ENCODE measurements around the gene CFAP45. TPM values are rescaled to one million over a fixed set of nuclear protein-coding genes. Genes with fewer than 3 reads are reported as not detected.

The CFAP45 gene
- total RNA-seq, 4 donors from 2014 or later = 0.17 to 0.32 TPM; not detected in 2

DNA sequence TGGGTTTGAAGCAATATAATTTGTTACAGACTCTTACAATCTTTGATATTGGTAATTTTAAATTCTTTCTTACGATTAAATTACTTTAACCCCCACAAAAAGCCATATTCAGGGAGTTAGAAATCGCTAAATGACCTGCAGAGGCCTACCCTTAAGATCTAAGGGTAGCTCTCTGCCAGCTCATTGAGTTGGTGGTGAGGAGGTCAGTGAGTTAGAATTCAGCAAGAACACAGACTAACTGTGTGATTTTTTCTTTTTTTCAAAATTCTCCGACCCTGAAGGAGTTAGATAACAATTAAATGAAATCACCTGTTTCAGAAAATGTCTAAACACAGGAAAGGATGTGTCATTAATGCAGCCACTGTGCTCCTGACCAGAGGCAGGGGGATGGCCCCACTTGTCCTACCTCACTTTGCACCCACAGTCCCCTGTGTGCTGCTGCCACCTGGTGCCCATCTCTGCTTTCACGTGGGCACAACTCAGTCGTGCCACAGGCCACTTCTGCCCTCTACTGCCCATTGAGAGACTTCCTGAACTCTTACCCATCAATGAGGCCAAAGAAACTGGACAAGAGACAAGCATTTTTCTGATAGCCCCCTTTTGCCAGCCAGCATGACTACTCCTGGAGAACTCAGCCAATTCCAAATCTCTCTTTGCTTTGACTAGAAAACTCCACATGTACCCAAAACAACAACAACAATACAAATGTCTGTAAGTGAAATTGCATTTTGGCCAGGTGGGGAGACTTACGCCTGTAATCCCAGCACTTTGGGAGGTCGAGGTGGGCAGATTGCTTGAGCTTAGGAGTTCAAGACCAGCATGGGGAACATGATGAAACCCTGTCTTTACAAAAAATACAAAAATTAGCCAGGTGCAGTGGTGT lies 8.4 kb downstream of the CFAP45 start:
- TF ChIP-seq, protein P1, sequence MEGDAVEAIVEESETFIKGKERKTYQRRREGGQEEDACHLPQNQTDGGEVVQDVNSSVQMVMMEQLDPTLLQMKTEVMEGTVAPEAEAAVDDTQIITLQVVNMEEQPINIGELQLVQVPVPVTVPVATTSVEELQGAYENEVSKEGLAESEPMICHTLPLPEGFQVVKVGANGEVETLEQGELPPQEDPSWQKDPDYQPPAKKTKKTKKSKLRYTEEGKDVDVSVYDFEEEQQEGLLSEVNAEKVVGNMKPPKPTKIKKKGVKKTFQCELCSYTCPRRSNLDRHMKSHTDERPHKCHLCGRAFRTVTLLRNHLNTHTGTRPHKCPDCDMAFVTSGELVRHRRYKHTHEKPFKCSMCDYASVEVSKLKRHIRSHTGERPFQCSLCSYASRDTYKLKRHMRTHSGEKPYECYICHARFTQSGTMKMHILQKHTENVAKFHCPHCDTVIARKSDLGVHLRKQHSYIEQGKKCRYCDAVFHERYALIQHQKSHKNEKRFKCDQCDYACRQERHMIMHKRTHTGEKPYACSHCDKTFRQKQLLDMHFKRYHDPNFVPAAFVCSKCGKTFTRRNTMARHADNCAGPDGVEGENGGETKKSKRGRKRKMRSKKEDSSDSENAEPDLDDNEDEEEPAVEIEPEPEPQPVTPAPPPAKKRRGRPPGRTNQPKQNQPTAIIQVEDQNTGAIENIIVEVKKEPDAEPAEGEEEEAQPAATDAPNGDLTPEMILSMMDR (IDR thresholded peaks at IDR 0.05) = peak; percentile 93 to 98 (median 95)
- TF ChIP-seq POLR2A (IDR thresholded peaks at IDR 0.05; ENCODE audit: low read depth) (no peak), EP300 (IDR thresholded peaks at IDR 0.05) (no peak), POLR2AphosphoS5 (IDR thresholded peaks at IDR 0.05) (peak in 1 of 2 donors; percentile 78)
- Histone ChIP-seq H3K27me3 (no peaks in the 10 kb centered on the region), H3K36me3 (no peaks in the 10 kb centered on the region), H3K4me3 (no peak overlapping the region), H3K9me3 (no peaks in the 10 kb centered on the region), H3K4me1 (peaks cover 15 to 26% (median 18%) of the 10 kb centered on the region in 4 donors), H3K27ac (replicated peaks in 1 of 4) (no peak overlapping the region)
- DNase-seq (ENCODE audit: extremely low spot score) = peak; percentile 94
- 47% methylated on average over 7 of the region's 7 CpGs for WGBS
- intact Hi-C loops (cut with DNase I) = loop anchor here (1.0 to 5.0 kb wide), 2 partner anchors 92 to 109 kb away; partner anchors contain the start of gene DUSP23

DNA sequence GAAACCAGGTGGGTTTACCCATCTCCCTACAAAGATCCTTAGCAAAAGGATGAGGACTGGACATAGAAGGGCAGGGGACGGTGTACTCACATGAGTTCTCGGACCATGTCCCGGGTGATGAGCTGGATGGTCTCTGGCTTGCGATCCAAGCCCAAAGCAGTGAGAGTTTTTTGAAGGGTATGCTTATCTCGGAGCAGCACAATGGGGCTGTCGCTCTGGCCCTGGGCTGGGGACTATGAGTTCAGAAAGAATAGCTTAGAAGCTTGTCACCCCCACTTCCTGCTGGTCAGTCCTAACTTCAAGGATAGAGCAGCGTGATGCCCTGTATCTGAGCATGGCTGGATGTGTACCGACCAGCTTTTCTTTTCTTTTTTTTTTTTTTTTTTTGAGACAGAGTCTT lies 9.6 kb downstream of the CFAP45 start:
- Histone ChIP-seq H3K27ac (replicated peaks in 1 of 4) (peak overlapping the region in 3 of 4 donors; percentile 52 to 55 (median 54)), H3K9me3 (no peaks in the 10 kb centered on the region), H3K4me3 (no peak overlapping the region), H3K27me3 (no peaks in the 10 kb centered on the region), H3K36me3 (no peaks in the 10 kb centered on the region), H3K4me1 (peaks cover 15 to 24% (median 18%) of the 10 kb centered on the region in 4 donors)
- no peak for TF ChIP-seq POLR2AphosphoS5 (IDR thresholded peaks at IDR 0.05)
- TF ChIP-seq EP300 (IDR thresholded peaks at IDR 0.05) = no peak
- TF ChIP-seq, protein P1 (IDR thresholded peaks at IDR 0.05) = no peak
- TF ChIP-seq POLR2A (IDR thresholded peaks at IDR 0.05; ENCODE audit: low read depth) = no peak
- WGBS = 92% methylated on average over 8 of the region's 8 CpGs
- no peak for DNase-seq (ENCODE audit: extremely low spot score)
- intact Hi-C loops (cut with DNase I) = loop anchor here (5.0 kb wide), 1 partner anchor 108 kb away; the partner anchor contains the start of gene DUSP23

DNA sequence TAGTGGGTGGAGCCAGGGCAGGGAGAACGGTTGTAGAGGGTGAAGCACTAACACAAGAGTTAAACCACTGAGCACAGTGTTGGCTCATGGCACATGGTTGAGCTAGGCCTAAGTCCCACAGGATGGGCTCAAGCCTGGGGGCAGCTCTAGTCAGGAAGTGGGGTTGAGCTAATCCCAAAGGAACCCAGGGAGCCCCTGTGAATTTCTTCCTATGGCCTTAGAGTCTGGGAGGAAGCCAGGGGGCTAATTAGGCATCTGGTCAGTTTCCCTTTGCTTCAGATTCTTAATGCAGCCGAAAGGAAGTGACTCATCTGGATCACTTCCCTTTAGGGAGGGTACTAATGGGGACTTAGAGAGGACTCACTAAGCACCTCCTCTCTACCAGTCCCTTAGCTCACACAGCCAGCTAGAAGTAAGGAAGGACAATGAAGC lies 10.1 kb downstream of the CFAP45 start:
- H3K36me3 ChIP-seq = no peaks in the 10 kb centered on the region
- peaks cover 15 to 24% (median 18%) of the 10 kb centered on the region in 4 donors for H3K4me1 ChIP-seq
- no peaks in the 10 kb centered on the region for H3K9me3 ChIP-seq
- DNase-seq (ENCODE audit: extremely low spot score) = no peak
- 0% methylated on average over 1 of the region's 2 CpGs for WGBS
- H3K27ac ChIP-seq (replicated peaks in 1 of 4) = peak overlapping the region in 3 of 4 donors; percentile 52 to 61 (median 55)
- intact Hi-C loops (cut with DNase I) = loop anchor here (5.0 kb wide), 1 partner anchor 108 kb away; the partner anchor contains the start of gene DUSP23
- H3K4me3 ChIP-seq = no peak overlapping the region
- TF ChIP-seq POLR2A (IDR thresholded peaks at IDR 0.05; ENCODE audit: low read depth) (no peak), POLR2AphosphoS5 (IDR thresholded peaks at IDR 0.05) (peak in 1 of 2 donors; percentile 67)
- TF ChIP-seq, protein P1 (IDR thresholded peaks at IDR 0.05) = no peak
- H3K27me3 ChIP-seq = no peaks in the 10 kb centered on the region

DNA sequence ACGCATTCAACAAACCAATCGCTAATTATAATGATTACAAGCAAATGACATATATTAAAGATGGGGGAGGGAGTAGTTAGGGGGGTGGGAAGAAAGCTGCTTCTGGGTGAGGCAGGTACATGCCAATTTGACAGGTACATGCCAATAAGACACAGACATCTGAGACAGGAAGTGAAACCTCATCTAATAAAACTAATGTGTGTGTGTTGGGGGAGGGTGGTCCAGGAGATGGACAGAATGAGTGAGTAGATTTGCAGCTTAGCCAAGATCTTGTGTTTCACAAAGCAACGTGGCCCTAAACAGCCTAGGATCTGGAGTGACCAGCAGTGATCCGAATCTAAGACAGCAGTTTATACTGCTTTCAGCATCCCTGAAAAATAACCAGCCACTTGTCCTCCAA lies 10.8 kb downstream of the CFAP45 start:
- Histone ChIP-seq H3K27me3 (no peaks in the 10 kb centered on the region), H3K4me3 (no peak overlapping the region), H3K4me1 (peaks cover 15 to 24% (median 18%) of the 10 kb centered on the region in 4 donors), H3K27ac (replicated peaks in 1 of 4) (peak overlapping the region in 3 of 4 donors; percentile 52 to 61 (median 55)), H3K36me3 (no peaks in the 10 kb centered on the region), H3K9me3 (no peaks in the 10 kb centered on the region)
- TF ChIP-seq POLR2AphosphoS5 (IDR thresholded peaks at IDR 0.05) = no peak
- no peak for TF ChIP-seq POLR2A (IDR thresholded peaks at IDR 0.05; ENCODE audit: low read depth)
- TF ChIP-seq, protein P1 (IDR thresholded peaks at IDR 0.05) = no peak
- no peak for TF ChIP-seq EP300 (IDR thresholded peaks at IDR 0.05)
- 87% methylated on average over 4 of the region's 4 CpGs for WGBS
- DNase-seq (ENCODE audit: extremely low spot score) = no peak
- intact Hi-C loops (cut with DNase I) = no loop called here
